HG03095 (cell line): ENCODE measurements around the gene STK38.
"Not testable (repeated sequence)": the region's sequence is repeated elsewhere in the genome, so short reads cannot be mapped to it uniquely, and the experiment has no call there.

Source experiments
- ATAC-seq: cut with Tn5 transposase; IDR thresholded peaks from one replicate; pipeline ENCODE4 v1.9.1; 2021; ENCODE audit warnings: moderate library complexity; ENCODE audit not compliant: unreplicated experiment

Gene STK38

DNA sequence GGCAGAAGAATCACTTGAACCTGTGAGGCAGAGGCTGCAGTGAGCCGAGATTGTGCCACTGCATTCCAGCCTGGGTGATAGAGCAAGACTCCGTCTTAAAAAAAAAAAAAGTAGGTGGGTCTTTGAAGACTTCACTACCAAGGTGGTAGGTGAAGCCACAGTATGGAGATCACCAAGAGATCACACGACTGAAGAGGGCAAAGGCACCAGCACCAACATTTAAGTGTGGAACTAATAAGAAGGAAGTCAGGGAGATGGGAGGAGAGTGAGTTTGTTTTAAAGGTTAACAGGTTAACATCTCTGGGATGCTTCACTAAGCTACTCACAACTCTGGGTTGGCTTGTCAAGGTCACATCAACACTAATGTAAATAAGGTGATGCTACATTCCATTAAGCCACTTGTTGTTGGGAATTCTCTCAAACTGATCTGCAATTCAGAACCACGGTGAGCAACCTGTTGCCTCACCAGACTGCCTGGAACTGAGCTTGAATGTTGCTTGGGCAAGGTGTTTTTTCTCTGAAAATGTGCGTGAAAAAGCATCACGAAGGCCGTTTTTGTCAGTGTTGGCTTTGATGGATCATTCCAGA, 55.8 kb downstream of the STK38 start:
- no peak for ATAC-seq

DNA sequence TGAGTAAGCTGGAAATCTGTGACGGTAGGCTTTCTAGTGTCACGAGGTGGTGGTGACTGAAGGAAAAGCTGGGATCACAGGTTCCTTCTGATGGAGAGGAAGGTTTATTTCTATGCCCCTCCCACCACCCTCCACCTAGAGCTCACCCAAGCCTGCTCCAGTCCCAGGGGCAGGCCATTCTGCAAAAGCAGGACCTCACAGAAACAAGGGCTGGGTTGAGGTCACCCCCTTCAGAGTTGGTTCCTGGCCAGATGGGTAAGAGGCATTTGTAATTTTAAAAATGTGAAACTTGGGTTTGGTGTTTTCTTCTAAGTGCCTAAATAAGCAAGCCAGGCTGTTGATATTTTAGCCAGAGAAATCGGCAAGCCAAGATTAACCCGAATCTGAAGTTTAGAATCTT, 57.9 kb downstream of the STK38 start:
- ATAC-seq = no peak

DNA sequence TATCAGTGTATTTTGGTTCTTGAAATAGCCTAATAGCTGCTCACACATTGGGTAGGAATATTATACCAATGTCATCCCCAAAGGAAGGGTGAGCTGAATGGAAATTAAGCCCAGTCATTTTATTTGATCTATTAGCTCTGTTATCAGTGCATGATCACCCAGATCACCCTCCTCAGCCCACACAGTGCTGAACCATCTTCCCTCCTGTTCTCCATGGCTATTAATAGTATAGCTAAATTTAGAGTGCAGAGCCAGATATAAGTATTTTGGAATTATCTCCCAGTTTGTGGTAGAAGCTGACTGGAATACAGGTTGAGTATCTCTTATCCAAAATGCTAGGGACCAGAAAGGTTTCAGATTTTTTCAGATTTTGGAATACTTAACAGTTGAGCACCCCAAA, 59.1 kb downstream of the STK38 start:
- ATAC-seq = no peak

DNA sequence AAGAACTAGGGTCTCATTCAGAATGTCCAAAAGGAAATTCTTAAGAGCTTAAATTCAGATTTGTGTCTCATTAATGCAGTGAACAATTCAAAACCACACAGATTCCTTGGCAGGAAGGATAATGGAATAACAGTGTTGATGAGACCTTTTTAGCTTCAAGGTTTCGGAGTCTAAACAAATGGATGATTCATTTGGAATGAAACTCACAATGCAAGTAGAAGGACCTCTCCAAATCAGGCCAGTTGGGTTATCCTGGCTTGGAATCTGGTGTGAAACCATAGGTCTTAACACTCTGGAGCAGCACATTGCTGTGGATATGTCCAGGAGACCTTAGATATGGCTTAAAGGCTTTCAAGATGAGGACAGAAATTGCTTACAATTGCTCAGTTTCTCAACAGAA, 59.6 kb downstream of the STK38 start:
- ATAC-seq = no peak

DNA sequence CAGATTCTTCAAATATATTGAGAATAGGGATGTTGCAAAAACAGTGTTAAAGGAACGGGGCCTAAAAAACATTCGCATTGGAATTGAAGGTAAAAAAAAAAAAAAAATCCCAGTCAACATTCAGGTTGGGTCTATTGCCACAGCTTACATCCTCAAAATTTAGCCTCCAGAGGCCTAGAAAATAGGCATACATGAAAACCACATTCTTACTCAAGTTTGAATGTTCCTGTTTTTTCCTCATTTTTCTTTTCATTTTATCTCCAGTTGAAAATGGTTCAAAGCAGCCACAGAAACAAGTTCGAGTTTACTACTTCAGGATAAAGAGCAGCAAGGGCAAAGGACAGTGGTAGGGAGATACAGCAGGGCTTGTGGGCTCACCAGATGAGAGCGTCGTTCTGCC, 62.5 kb downstream of the STK38 start:
- no peak for ATAC-seq

GRCh38 chr6:36483326-36483725, 64.0 kb downstream of the STK38 start:
- ATAC-seq = not testable (repeated sequence)

GRCh38 chr6:36479256-36479655, 68.0 kb downstream of the STK38 start:
- no peak for ATAC-seq

- no peak for ATAC-seq
Measured at GRCh38 chr6:36478051-36478526, 69.2 kb downstream of the STK38 start.

DNA sequence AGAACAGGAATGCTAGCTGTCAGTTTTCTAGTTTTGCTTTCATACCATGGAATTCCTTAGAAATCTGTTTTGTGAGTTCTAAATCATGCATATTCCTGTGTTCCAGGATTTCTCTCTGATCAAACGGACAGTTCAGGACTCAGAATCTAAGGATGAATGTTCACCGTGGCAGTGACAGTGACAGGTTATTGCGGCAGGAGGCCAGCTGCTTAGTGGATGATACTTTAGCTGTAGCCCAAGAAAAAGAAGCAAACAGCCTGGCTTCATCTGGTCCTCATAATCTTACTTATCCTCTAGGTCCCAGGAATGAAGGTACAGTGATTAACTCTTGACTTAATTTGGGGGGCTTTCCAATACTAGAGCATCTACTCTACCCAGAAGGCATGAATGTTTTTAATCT, 77.3 kb downstream of the STK38 start:
- ATAC-seq = no peak

GRCh38 chr6:36469148-36469661, 78.1 kb downstream of the STK38 start:
- no peak for ATAC-seq

DNA sequence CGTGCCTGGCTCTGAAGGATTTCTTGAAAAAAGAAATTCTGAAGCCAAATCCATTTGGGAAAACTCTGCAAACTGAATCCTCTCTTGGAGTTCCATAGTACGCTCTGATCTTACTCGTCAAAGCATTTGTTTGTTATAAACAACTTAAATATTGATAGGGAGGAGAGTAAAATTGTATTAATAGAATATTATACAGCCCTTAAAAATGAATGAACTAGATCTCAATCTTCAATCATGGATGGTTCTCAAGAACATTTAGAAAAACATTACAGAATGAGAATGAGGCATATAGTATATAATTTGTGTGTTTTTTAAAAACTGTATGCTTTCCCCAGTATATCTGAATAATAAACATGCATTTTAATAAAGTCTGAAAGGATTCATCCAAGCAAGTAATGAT, 79.7 kb downstream of the STK38 start:
- no peak for ATAC-seq

DNA sequence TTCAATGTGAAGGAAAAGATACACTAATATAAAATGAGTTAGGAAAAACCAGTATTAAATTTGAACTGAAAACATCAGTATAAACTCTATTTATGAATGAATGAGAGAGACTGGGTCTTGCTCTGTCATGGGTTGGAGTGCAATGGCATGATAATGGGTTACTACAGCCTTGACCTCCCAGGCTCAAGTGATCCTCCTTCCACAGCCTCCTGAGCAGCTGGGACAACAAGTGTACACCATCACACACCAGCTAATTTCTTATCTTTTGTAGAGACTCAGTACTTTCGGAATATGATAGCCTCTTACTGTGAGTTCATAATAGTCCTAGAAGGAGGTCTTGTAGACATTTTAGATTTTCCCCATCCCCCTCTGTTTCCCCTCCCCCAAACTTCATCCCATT, 83.0 kb downstream of the STK38 start:
- ATAC-seq = no peak

GRCh38 chr6:36463676-36464075, 83.6 kb downstream of the STK38 start:
- no peak for ATAC-seq

- no peak for ATAC-seq
Measured at GRCh38 chr6:36461646-36462045, 85.6 kb downstream of the STK38 start.

- no peak for ATAC-seq
Measured at GRCh38 chr6:36460916-36461315, 86.4 kb downstream of the STK38 start.

DNA sequence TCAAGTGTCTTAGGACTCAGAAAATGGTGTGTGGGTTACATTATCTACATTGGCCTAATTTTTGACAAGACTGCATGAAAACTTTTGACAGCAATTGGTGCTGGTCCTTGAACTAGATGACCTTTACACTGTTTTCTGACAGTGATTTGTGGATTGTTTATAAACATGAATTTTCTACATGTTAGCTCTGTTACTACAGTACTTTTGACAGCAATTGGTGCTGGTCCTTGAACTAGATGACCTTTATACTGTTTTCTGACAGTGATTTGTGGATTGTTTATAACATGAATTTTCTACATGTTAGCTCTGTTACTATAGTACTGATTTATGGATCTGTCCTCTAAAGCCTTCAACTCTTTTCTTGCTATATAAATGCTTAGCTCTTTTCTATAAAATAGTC, 87.8 kb downstream of the STK38 start:
- ATAC-seq = no peak

- no peak for ATAC-seq
Measured at GRCh38 chr6:36455486-36456027, 91.7 kb downstream of the STK38 start.

- ATAC-seq = not testable (repeated sequence)
Measured at GRCh38 chr6:36452897-36453296, 94.4 kb downstream of the STK38 start.

GRCh38 chr6:36449173-36449572, 98.1 kb downstream of the STK38 start:
- not testable (repeated sequence) for ATAC-seq

DNA sequence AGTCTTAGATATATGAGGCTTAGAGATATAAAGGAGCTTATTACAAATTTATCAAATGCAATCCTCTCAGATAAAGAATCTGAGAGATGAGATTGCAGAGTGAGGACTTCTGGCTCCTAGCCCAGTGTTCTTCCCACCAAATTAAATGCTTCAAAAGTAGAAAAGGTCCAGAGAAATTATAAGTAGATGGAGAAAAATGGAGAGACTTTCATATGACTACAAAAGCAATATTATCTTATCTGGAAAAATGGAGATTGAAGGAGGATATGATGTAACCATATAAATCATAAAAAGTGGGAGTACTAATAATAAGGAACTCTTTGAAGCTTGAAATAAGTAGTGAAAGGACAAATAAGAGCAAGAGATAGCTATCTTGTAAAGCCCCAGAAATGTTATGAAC, 101.7 kb downstream of the STK38 start:
- no peak for ATAC-seq

DNA sequence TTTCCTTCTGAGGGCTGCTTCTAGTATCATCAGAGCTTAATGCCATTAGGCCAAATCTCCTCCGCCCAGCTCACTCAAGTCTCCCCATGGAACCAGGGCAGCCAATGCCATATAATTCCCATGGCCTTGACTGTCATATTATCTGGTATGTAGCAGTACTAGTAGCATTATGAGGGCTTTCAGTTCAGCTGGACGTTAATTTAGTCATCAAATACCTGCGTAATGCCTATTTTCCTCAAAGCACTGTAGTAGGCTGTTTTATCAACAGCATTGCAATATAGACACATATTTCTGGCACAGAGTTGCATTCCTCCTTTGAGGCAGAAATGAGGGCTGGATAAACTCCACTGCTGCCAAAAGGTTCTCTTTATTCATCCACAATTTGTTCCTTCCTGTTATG, 102.8 kb downstream of the STK38 start:
- ATAC-seq = no peak
